Astrocyte (in vitro differentiated cells and primary cell): ENCODE data around the gene SMC1A.

Experiments used
- CTCF ChIP-seq: IDR thresholded peaks from 2 replicates; pipeline ENCODE4 v1.5.1; 2011; ENCODE audit warnings: low read depth, mild to moderate bottlenecking, inconsistent platforms, low read length, moderate library complexity; ENCODE audit not compliant: insufficient read depth
- EZH2 ChIP-seq: IDR thresholded peaks from 2 replicates; pipeline ENCODE4 v1.6.1; 2012; ENCODE audit warnings: mild to moderate bottlenecking, low read length, inconsistent platforms; ENCODE audit not compliant: insufficient read depth

GRCh38 chrX:53447441-53447840 lies 25.0 kb upstream of the SMC1A start:
- TF ChIP-seq CTCF (no peak), EZH2 (no peak)
